HG03135 (cell line): ENCODE data around the gene CTSH.
A peak's percentile ranks its signal among the peaks of the same experiment; 100 is the strongest.

Experiments
- ATAC-seq: cut with Tn5 transposase; IDR thresholded peaks from one replicate; pipeline ENCODE4 v1.9.1; 2021; ENCODE audit warnings: mild to moderate bottlenecking, moderate library complexity; ENCODE audit not compliant: unreplicated experiment

Gene CTSH

DNA sequence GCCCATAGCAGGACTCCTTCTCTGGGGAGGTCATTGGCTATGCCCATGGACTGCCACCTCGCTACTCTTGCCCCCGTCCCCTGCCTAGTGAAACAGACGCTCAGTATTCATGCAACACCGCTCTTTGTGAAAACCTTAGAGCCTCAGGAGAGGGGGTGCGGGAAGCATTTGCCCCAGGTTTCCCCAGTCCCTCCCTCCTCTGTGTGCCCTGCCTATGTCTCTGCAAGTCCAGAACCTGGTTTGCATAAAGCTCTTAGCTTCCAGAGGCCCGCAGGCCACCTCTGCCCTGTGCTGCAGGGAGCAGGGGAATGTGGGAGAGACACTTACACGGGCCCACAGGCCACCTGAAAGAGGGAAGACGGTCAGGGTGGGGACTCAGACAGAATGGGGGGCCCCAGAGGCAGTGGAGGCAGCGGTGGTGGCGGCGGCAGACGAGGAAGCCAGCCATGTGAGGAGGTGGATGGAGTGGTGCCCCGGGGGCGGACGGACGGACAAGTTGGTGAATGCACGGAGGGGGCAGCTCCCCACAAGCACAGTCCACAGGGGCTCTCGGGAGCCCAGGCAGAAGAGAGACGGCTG, 33.8 kb upstream of the CTSH start:
- ATAC-seq: no peak

DNA sequence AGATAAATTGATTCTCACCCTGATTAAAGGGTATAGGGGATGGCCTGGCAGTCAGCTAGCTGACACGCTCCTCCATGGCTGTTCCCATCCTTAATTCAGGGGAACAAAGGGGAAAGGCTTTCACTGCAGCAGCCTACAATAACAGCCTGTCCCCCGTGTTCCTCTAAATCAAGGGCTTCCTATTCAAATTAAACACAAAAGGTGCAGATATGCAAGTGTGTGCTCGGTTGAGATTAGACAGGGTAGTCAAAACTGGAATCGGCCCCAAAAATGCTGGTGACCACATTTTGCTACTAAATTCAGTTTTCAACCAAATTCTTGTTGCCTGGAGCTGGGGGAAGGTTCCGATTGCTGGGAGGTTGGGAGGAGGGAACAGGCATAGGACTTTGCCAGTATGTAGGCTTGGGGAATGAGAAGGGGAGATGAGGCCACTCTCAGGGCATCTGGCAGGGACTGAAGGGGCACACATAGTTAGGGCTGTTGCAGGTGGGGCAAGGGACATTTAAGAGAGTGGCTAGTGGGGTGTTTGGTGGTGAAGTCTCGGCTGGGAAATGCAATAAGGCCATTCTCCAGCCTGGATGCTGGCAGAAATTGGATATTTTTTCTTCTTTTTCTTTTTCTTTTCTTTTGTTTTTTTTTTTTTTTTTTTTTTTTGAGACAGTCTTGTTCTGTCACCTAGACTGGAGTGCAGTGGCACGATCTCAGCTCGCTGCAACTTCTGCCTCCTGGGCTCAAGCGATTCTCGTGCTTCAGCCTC, 32.9 kb upstream of the CTSH start:
- ATAC-seq: peak; percentile 37

DNA sequence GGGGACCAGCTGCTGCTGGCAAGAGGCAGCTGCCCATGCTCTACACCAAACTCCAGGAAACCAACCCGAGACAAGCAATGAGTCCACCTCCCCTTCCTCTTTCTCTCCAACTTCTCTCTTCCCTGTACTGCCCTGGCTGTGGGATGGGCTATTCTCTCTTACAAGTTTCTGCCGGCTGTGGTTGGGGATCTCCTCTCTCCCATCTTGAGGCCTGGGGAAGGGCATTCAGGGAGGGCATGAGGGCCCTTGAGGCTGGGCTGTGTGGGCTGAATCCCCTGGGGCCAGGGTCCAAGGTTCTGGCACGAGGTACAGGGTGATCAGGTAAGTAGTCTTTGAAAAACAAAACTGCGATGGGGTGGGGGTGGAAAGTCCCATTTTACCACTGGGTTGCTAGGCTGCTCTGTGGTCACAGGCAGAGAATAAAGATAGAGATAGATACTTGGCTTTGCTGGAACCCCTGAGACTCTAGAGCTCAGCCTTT, 32.3 kb upstream of the CTSH start:
- ATAC-seq: peak; percentile 73

DNA sequence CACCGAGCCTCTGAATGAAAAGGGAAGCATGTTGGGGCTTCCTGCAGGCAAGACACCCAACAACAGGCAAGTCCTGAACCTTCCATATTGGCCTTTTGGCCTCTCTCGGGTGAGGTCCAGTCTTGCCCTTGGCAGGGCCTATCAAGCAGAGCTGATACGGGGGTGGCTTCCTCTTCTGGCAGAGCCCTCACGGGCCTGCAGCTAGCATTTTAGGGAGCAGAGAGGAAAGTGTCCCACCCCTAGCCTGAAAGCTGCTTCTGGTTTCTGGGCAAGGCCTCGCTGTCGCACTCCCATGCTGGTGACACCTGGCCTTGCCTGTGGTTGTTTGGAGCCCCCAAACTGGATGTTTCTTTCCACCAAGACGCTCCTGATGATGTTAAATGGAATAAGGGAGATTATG, 31.8 kb upstream of the CTSH start:
- no peak for ATAC-seq

- no peak for ATAC-seq
Measured at GRCh38 chr15:78974272-78974918, 29.5 kb upstream of the CTSH start.

DNA sequence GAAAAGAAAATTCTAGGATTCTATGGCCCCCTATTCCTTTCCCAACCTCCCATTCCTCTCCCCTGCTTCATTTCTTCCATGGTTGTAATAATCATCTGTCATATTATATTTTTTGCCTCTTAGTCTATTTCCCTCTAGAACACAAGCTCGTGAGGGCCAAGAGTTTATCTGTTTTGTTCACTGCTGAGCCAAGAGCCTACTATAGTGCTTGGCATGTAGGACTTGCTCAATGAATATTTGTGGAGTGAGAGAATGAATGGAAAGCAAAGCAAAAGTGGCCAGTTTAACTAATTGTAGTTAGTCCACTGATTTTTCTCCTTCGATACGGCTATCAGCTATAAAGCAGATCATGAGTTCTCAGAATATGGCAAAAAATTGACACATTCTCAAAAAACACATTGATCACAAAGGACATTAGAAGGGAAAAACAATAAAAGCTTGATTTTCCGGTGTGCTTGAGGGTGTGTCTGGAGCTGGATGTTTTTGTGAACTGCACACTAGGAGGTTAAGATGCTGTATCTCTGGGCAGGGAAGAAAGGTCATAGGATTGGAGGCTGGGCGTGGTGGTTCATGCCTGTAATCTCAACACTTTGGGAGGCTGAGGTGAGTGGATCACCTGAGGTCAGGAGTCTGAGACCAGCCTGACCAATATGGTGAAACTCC, 25.0 kb upstream of the CTSH start:
- no peak for ATAC-seq

- ATAC-seq: no peak
Measured at GRCh38 chr15:78968539-78969271, 23.9 kb upstream of the CTSH start.

GRCh38 chr15:78968114-78968513, 23.3 kb upstream of the CTSH start:
- no peak for ATAC-seq

DNA sequence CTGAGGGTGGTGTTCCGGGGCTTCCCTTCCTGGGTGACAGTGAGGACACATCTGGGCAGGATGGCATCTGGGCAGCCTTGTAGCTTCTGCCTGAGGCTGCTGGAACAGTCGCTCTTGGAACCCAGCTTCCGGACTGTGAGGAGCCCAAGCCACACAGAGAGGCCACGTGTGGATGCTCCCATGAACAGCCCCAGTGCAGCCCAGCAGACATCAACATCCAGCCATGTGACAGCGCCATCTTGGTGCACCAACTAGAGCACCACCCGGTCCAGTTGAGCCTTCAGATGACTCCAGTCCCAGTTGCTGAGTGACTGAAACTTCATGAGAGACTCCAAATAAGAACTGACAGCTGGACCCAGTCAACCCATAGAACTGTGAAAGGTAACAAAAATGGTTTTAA, 15.5 kb upstream of the CTSH start:
- no peak for ATAC-seq

- no peak for ATAC-seq
Measured at GRCh38 chr15:78959360-78959759, 14.5 kb upstream of the CTSH start.

GRCh38 chr15:78957416-78958093, 12.7 kb upstream of the CTSH start:
- ATAC-seq: no peak

DNA sequence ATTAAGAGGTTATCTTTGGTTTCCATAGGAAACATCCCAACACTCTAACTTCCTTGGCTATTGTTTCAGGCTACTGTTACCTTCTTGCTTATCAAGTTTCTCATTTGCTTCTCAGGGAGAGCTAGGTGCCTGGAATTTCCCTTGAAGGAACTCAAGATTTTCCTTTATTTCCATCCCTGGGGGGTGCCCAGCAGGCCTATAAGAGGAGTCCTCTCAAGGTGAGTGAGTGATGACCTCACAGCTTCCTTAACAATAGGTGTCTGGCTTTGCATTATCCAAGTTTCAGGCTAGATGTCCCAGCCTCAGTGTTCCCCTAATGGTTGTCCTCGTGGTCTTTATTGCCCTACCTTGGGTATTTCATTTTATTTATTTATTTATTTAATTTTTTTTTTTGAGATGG, 12.1 kb upstream of the CTSH start:
- no peak for ATAC-seq

GRCh38 chr15:78955355-78955754, 10.5 kb upstream of the CTSH start:
- no peak for ATAC-seq

DNA sequence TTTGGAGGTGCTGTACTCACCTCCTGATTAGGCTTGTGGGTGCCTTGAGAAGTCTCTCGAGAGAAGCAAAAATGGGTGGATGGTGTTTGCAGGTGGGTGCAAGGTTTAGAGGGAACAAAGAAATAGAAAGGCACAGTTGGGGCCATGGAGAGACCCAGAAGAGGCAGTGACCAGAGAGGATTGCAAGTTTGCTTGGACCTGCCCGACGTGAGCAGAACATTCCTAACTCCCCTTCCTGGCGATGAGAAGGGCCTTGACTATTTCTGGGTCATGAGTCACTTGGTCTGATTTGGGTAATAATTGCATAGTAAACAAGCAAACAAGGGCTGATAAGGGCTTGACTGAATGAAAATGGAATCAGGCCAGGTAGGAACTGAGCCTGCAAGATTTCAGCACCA, 7.0 kb upstream of the CTSH start:
- no peak for ATAC-seq

- no peak for ATAC-seq
Measured at GRCh38 chr15:78950902-78951840, 6.3 kb upstream of the CTSH start.

DNA sequence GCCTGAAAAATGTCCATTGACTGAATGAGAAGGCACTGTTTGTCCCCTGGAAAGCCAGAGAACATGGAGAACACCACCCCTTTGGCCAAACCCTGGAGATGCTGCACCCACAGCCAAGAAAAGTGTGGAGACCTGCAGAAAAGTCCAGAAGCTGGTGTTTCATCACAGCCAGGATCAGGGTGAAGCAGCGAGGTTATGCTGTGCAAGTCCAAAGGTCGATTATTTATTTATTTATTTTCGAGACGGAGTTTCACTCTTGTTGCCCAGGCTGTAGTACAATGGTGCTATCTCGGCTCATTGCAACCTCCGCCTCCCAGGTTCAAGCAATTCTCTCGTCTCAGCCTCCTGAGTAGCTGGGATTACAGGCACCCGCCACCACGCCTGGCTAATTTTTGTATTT, 5.5 kb upstream of the CTSH start:
- ATAC-seq: no peak

GRCh38 chr15:78949461-78949860, 4.6 kb upstream of the CTSH start:
- no peak for ATAC-seq

GRCh38 chr15:78947506-78947905, 2.7 kb upstream of the CTSH start:
- no peak for ATAC-seq

DNA sequence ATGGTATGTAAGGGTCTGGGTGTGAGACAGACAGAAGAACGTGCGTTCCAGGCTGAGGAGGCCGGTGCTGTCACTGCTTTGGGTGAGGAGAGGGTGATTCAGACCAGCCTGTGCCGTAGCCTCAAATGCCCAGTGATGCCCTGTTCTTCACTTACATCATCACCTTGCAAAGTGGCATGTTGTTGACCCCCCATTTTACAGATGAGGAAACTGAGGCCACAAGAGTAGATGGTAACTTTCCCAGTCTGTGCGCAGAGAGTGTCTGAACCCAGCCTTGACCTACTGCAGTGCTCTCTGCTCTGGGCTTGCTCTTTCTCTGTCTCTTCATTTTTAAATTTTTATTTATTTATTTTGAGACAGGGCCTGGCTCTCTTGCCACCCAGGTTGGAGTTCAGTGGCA, 1.6 kb upstream of the CTSH start:
- no peak for ATAC-seq
